Measurements from ENCODE around the gene YIPF6.
"Not testable (repeated sequence)": the region's sequence is repeated elsewhere in the genome, so short reads cannot be mapped to it uniquely, and the experiment has no call there.

Gene YIPF6, protein sequence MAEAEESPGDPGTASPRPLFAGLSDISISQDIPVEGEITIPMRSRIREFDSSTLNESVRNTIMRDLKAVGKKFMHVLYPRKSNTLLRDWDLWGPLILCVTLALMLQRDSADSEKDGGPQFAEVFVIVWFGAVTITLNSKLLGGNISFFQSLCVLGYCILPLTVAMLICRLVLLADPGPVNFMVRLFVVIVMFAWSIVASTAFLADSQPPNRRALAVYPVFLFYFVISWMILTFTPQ

GRCh38 chrX:68498508-68499379, at the start of gene YIPF6:
Gene YIPF6 (plus strand): TSS chrX:68499051. CDS start chrX:68499067, 16 bp downstream.
- peak; percentile 69 for DNase-seq

DNA sequence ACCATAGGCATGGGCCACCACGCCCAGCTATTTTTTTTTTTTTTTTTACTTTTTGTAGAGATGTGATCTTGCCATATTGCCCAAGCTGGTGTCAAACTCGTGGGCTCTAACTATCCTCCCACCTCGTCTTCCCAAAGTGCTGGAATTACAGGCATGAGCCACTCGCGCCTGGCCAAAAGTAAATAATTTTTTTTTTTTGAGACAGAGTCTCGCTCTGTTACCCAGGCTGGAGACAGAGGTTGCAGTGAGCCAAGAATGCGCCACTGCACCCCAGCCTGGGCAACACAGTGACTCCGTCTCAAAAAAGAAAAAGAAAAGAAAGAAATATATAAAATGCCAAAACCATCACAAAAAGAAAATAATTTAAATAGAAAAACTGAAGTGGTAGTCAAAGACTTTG, 47.1 kb upstream of the YIPF6 start:
- no peak for DNase-seq

DNA sequence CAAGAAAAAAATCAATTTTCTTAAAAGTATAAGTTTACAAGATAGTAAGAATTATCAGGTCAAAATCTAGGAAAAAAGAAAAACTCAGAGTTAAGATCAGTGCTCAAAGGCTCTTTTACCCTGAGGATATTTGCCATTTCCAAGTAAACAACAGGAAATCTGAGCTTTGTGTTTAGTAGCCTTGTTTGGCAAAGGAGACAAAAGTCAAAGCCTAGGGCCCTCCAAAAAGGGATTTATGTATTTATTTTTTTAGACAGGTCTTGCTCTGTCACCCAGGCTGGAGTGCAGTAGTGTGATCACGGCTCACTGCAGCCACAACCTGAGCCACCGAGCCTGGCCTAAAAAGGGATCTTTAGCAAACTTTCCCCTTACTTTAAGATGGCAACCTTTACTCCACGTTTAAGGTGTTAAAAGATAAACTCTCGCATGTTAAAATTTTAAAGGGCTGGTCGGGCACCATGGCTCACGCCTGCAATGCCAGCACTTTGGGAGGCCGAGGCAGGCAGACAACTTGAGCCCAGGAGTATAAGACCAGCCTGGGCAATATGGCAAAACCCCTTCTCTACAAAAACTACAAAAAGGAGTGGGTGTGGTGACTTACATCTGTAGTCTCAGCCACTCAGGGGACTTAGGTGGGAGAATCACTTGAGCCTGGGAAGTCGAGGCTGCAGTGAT, 44.2 kb upstream of the YIPF6 start:
- no peak for DNase-seq

DNA sequence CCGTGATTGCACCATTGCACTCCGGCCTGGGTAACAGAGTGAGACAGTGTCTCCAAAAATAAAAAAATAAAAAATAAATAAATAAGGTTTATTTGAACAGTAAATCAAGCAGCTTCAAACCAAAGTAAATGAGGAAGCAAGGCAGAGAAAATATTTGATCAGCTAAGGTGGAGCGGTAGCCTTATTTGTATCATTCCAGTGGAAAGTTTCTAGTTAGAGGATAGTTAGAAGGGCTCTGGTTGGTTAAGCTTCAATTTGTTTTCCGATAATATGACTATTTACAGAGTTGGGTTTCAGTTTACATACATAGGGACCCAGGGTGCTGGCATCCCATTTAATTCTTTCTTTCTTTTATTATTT, 43.7 kb upstream of the YIPF6 start:
- no peak for DNase-seq

- DNase-seq, result no peak
Measured at GRCh38 chrX:68461093-68461492, 37.8 kb upstream of the YIPF6 start.

DNA sequence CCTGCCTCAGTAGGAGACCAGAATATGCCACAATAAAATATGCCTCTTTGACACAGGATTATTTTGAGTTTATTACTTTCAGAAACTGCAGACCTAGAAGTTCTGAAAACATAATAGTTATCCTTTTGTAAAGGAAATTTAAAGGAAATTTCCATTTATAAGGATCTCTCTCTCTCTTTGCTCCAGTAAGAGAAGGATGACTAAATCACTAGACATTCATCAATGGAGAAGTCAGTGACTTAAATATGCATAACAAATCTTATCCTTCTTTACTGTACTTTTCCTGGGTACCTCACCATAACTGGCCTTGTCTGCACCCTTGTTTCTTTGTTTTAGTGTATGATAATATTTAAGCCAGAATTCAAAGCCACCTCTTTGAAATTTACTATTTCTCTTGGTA, 37.3 kb upstream of the YIPF6 start:
- DNase-seq, result no peak

- no peak for DNase-seq
Measured at GRCh38 chrX:68462197-68462596, 36.7 kb upstream of the YIPF6 start.

GRCh38 chrX:68462653-68463052, 36.2 kb upstream of the YIPF6 start:
- peak; percentile 5 for DNase-seq

DNA sequence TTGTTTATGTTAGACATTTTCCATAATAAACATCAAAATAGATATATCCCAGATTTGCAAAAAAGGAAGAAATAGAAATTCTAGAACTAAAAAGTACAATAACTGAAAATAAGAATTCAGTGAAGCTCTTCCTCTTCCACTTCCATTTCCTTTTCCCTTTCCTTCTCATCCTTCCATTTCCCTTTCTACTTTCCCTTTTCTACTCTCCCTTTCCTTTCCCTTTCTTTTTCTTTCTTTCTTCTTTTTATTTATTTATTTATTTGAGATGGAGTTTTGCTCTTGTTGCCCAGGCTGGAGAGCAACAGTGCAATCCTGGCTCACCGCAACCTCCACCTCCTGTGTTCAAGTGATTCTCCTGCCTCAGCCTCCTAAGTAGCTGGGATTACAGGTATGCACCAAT, 35.0 kb upstream of the YIPF6 start:
- DNase-seq, result no peak

DNA sequence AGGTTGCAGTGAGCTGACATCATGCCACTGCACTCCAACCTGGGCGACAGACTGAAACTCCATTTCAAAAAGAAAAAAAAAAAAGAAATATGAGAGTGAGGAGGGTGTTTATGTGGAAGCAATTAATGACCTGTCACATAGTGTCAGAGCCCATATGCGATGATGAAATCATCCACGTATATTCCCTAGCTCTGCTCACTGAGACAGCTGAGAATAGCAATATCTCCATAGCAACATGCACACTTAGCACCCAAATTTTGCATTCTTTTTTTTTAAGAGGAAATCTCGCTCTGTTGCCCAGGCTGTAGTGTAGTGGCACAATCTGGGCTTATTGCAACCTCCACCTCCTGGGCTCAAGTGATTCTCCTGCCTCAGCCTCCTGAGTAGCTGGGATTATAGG, 34.1 kb upstream of the YIPF6 start:
- no peak for DNase-seq

DNA sequence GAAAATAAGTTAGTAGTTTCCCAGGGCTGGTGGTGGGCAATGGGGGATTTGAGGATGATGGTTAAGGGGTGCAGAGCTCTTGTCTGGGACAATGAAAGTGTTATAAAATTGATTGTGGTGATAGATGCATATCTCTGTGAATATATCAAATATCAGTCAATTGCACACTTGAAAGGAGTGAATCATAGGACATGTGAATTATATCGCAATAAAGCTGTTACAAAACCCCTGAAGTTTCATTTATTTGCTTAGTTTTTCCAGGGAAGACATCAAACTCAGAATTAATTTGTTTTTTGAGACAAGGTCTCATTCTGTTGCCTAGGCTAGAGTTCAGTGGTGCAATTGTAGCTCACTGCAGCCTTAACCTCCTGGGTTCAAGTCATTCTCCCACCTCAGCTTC, 17.9 kb upstream of the YIPF6 start:
- DNase-seq, result no peak

- not testable (repeated sequence) for DNase-seq
Measured at GRCh38 chrX:68486198-68486597, 12.7 kb upstream of the YIPF6 start.

GRCh38 chrX:68487254-68487653, 11.6 kb upstream of the YIPF6 start:
- DNase-seq, result no peak

DNA sequence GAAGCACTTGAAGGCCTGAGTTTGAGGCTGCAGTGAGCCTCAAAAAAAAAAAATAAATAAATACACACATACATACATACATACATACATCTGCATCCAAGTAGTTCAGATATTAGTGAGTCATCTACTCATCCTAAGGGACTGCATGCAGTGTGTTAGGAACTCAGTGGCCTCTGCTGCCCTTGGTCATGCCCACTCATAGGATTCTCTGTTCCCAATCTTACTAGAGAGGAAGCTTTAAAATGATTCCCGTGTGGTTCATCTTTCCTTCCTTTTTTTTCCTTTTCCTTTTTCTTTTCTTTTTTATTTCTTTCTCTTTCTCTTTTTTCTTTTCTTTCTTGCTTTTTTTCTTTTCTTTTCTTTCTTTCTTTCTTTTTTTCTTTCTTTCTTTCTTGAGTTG, 10.9 kb upstream of the YIPF6 start:
- DNase-seq, result no peak

DNA sequence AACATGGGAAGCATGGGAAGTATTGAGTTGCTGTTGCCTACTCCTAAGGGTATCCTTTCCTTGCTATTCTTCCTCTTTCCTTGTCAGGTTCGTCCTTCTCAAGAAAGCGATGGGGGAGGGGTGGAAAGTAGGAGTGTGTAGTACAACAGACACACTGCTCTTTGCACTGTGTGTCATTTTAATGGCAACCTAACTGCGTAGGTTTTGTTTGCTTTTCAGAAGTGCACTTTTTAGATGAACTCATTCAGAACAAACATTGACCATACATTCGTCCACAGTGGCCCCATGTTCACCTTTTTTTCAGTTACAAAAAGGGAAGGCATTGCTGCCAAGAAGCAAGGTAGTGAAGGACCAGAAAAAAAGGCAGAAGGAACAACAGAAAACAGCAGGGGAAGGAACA, 10.2 kb upstream of the YIPF6 start:
- no peak for DNase-seq

DNA sequence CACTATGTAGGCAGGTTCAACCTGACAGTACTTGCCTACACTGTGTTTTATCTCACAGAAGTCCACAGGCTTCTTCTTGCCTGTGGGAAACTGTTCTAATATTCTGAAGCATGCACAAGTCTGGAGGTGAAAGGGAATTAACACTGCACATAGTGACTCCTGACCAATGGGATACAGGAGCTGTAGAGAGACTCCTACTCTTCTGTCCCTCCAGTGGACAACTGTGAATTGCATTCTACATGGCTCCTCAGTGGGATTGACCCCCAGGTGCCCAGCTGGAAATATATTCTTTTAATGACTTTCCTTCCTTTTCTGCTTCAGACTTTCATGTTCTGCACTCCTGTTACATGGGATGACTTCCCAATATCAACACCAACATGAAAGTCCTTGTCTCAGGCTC, 8.2 kb upstream of the YIPF6 start:
- DNase-seq, result no peak

GRCh38 chrX:68492583-68492982, 6.3 kb upstream of the YIPF6 start:
- no peak for DNase-seq

- not testable (repeated sequence) for DNase-seq
Measured at GRCh38 chrX:68493776-68494175, 5.1 kb upstream of the YIPF6 start.

GRCh38 chrX:68498044-68498507, 775 bp upstream of the YIPF6 start:
- DNase-seq, result no peak

GRCh38 chrX:68499543-68500504, 973 bp downstream of the YIPF6 start:
- no peak for DNase-seq

GRCh38 chrX:68503836-68504636, 5.2 kb downstream of the YIPF6 start:
- DNase-seq, result peak; percentile 46

- no peak for DNase-seq
Measured at GRCh38 chrX:68506649-68507048, 7.8 kb downstream of the YIPF6 start.
